Ishikawa (cell line): ENCODE data around the gene PRTN3.

Experiments
- CREB1 ChIP-seq: IDR thresholded peaks from 2 replicates; pipeline ENCODE4 v1.6.1; 2012; ENCODE audit warnings: low read depth
- EP300 ChIP-seq: IDR thresholded peaks from 2 replicates; pipeline ENCODE4 v1.6.1; 2012; ENCODE audit warnings: borderline replicate concordance
- RAD21 ChIP-seq: IDR thresholded peaks from 2 replicates; pipeline ENCODE4 v1.6.1; 2012; ENCODE audit warnings: low read depth
- REST ChIP-seq: IDR thresholded peaks from 2 replicates; pipeline ENCODE4 v1.6.1; 2012; ENCODE audit warnings: low read depth, mild to moderate bottlenecking
- USF1 ChIP-seq: IDR thresholded peaks from 2 replicates; pipeline ENCODE4 v1.6.1; 2012
- YY1 ChIP-seq: IDR thresholded peaks from 2 replicates; pipeline ENCODE4 v1.6.1; 2012; ENCODE audit warnings: low read depth

GRCh38 chr19:805166-805551 is 35.6 kb upstream of the PRTN3 start:
- TF ChIP-seq USF1 (no peak), CREB1 (no peak), REST (no peak), RAD21 (no peak), YY1 (no peak), EP300 (no peak)
